ENCODE data around the gene IGF2R.

The IGF2R gene

GRCh38 chr6:160134779-160135547 lies 166.1 kb downstream of the IGF2R start:
- H3K4me3 ChIP-seq (ENCODE audit: low read depth, low read length), result no peak overlapping the region

GRCh38 chr6:160135907-160136655 lies 167.2 kb downstream of the IGF2R start:
- in situ Hi-C loops (cut with HindIII; ENCODE audit: low sequenced_read_pairs), result no loop called here
- no peak for DNase-seq (ENCODE audit: low read depth, low spot score)
- TF ChIP-seq CTCF (IDR thresholded peaks at IDR 0.05; ENCODE audit: low read depth, low read length), result no peak
- H3K4me3 ChIP-seq (ENCODE audit: low read depth, low read length), result no peak overlapping the region

More at GRCh38 chr6:160134779-160135547, 166.1 kb downstream of the IGF2R start:
- no peak for DNase-seq (ENCODE audit: low read depth, low spot score)
- no peak for TF ChIP-seq CTCF (IDR thresholded peaks at IDR 0.05; ENCODE audit: low read depth, low read length)
- in situ Hi-C loops (cut with HindIII; ENCODE audit: low sequenced_read_pairs), result no loop called here

- DNase-seq (ENCODE audit: low read depth, low spot score), result no peak
- no peak for TF ChIP-seq CTCF (IDR thresholded peaks at IDR 0.05; ENCODE audit: low read depth, low read length)
- no peak overlapping the region for H3K4me3 ChIP-seq (ENCODE audit: low read depth, low read length)
- in situ Hi-C loops (cut with HindIII; ENCODE audit: low sequenced_read_pairs), result no loop called here
Measured at GRCh38 chr6:160137130-160137988, 168.5 kb downstream of the IGF2R start.

GRCh38 chr6:160137989-160138835 lies 169.3 kb downstream of the IGF2R start:
- DNase-seq (ENCODE audit: low read depth, low spot score), result peak; percentile 75
- TF ChIP-seq CTCF (IDR thresholded peaks at IDR 0.05; ENCODE audit: low read depth, low read length), result peak; percentile 70
- in situ Hi-C loops (cut with HindIII; ENCODE audit: low sequenced_read_pairs), result no loop called here
- no peak overlapping the region for H3K4me3 ChIP-seq (ENCODE audit: low read depth, low read length)

GRCh38 chr6:160138839-160139419 lies 170.0 kb downstream of the IGF2R start:
- TF ChIP-seq CTCF (IDR thresholded peaks at IDR 0.05; ENCODE audit: low read depth, low read length), result no peak
- DNase-seq (ENCODE audit: low read depth, low spot score), result no peak
- no peak overlapping the region for H3K4me3 ChIP-seq (ENCODE audit: low read depth, low read length)
- in situ Hi-C loops (cut with HindIII; ENCODE audit: low sequenced_read_pairs), result no loop called here

All from astrocyte of the spinal cord (primary cell).